GM19468 (cell line): ENCODE results near the gene FAM120B.
"Not testable (repeated sequence)": the region's sequence is repeated elsewhere in the genome, so short reads cannot be mapped to it uniquely, and the experiment has no call there.

ENCODE experiments used
- ATAC-seq: cut with Tn5 transposase; IDR thresholded peaks from one replicate; pipeline ENCODE4 v1.9.1; 2021; ENCODE audit warnings: mild to moderate bottlenecking, moderate library complexity, moderate number of reproducible peaks; ENCODE audit not compliant: unreplicated experiment; ENCODE audit errors: extremely low read depth

FAM120B gene

DNA sequence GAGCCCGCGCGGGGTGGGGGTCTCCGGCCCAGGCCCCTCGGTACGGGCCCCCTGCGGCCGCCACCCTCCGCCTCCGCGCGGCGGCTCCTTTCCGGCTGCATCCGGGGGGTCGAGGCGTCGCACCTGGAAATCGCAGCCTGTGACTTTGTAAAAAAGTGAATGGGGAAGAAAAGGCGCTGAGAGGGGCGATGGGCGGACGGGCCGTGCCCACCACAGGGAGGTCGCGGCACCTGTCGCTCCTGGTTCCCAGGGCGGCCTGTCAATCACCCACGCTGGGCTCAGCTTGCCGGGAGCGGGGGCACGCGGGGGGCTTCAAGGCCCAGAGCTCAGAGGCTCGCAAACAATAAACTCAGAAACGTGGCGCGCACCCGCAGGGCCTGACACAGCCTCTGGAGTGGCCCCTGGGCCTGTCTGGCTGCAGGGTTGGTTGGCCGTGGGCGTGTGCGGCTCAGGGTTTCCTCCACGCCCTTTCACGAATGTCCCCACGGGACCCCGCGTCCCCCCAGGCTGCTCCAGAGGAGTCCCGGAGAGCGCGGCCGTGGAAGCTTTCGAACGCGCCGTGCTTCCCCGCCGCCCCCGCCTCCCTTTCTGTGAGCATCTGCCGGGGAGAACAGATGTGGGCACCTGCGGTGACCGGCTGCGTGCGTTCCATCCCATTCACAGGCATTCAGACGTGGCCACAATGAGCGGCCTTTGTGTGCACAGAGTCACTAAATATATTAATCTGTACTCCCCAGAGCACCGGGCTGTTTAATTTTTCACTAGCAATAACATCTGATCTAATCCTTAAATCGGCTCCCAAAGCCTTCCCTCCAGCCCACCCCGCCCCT is 9.6 kb upstream of the FAM120B start:
- ATAC-seq = no peak

DNA sequence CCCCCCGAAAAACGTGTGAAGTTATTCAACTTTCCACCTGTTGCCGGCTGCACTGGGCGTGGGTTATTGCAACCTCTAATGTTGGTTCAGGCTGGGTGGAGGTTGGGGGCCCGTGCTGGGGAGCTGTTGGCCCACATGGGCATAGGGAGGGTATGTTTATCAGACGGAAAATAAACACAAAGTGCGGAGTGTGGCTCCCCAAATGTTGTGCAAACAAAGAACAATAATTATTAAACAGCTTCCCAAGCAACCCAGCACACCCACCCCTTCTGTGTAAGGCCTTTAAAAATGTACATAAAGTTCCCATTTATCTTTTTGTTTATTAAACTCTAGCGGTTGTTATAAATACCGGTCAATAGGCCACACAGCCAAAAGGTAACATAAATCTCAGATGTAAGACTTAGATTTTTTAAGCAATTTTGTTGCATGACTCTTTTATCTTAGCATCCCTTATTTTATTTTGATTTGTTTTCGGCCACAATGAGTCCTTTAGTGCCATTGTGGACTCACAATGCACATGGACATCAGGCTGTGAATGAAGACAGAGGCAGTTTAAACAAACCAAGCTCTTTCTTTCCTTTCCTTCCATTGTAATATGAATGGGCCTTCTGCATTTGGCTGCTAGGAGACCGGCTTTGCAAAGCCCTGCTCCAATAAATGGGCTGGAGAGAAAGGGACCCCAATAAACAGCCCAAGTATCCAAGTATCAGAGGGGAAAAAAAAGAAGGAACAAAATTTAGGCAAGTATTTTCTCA is 8.8 kb upstream of the FAM120B start:
- no peak for ATAC-seq

DNA sequence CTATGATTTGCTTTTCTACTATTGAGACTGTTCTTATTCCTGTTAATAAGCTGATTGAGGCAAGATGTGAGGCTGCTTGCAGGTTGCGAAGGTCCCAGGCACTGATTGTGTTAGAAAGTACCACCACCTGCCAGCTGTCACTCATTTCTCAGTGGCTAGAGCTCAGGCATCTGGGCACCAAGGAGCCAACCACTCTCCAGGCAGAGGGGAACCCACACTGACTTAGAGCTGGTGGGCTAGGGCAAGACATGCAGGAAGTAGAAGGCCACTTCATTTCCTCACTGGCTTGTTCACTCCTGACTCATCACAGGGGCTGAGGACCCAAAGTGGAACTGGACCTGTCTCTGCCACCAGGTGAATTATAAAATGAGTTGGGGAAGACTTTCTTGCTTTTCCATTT is 7.9 kb upstream of the FAM120B start:
- no peak for ATAC-seq

- ATAC-seq = no peak
Observed at GRCh38 chr6:170301184-170301583, 5.4 kb upstream of the FAM120B start.

GRCh38 chr6:170305805-170306323 is 694 bp upstream of the FAM120B start:
- ATAC-seq = no peak

DNA sequence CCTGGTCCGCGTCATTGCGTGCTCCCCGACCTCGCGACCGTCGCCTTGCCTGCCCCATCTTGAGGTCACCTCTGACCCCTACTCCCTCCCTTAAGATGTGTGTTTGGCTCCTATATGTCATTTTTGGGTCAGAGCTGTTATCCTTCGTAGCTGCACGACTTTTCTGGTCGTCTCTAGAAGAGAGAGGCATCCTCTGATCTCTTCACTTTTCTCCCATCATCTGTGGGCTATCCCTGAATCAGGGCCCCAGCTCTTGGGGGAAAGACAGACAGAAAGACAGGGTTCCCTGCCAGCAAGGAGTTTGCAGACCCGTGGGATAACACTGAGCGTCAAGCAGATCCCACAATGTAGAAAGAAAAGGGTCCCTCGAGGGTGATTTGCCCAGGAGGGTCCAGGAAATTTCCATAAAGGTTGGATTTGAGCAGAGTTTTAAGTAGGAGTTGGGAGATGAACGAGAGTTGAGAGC is 555 bp downstream of the FAM120B start:
- no peak for ATAC-seq

DNA sequence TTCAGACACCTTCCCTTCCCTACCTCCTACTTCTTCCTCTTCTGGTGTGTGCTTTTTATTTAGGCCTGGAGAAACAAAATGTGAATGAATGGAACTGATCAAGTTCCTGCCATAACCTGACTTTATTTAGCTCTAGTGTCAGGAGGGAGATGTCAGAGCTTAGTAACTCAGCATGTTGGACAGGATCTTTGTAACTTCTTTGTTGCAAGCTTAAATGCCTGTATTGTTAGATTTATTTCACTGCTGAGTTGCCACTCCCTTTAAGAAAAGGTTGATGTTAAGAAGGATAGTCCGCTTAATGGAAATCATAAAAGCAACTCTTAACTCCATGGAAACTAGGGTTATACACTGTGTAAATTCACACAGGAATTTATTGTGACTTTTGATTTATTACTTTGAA is 2.2 kb downstream of the FAM120B start:
- ATAC-seq = no peak

DNA sequence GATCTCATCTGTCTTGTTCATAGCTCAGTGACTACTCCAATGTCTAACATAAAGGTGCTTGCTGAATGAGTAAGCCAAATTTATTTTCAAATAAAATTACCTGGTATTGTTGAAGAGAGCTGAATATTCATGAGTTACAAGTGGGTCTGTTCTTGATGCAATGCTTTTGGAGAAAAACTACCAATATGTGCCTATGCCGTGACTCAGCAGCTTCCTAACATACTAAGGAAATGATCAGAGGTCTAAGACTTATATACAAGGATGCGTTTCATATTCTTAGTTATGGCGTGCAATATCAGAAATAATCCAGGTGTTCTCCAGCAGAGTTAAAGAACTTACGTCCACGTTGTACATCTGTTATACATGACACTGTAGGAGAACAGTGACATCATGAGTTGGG is 5.1 kb downstream of the FAM120B start:
- no peak for ATAC-seq

- ATAC-seq = no peak
Observed at GRCh38 chr6:170312876-170313275, 6.3 kb downstream of the FAM120B start.

- no peak for ATAC-seq
Observed at GRCh38 chr6:170313716-170314295, 7.2 kb downstream of the FAM120B start.

- no peak for ATAC-seq
Observed at GRCh38 chr6:170314983-170315382, 8.4 kb downstream of the FAM120B start.

GRCh38 chr6:170316071-170316470 is 9.5 kb downstream of the FAM120B start:
- no peak for ATAC-seq

DNA sequence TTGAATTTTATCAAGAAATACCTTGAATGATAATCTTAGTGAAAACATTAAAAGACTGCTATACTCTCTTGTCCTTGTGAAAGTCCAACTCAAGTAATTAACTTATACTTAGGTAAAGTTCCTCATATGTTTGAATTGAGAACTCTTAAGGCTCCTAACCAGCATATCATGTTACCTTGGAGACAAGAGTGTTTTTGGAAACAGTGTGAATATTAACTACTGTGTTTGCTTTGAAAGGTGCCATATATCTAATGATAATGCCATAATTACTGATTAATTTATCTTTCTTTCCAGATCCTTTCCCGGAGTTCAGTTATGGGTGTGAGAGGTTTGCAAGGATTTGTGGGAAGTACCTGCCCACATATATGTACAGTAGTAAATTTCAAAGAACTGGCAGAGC is 10.5 kb downstream of the FAM120B start:
- ATAC-seq = no peak

DNA sequence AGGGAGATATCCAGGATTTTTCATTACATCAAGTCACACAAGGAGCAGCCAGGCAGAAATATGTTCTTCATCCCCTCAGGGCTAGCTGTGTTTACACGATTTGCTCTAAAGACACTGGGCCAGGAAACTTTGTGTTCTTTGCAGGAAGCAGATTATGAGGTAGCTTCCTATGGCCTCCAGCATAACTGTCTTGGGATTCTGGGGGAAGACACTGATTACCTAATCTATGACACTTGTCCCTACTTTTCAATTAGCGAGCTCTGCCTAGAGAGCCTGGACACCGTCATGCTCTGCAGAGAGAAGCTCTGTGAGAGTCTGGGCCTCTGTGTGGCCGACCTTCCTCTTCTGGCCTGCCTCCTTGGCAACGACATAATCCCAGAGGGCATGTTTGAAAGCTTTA is 11.2 kb downstream of the FAM120B start:
- ATAC-seq = no peak

DNA sequence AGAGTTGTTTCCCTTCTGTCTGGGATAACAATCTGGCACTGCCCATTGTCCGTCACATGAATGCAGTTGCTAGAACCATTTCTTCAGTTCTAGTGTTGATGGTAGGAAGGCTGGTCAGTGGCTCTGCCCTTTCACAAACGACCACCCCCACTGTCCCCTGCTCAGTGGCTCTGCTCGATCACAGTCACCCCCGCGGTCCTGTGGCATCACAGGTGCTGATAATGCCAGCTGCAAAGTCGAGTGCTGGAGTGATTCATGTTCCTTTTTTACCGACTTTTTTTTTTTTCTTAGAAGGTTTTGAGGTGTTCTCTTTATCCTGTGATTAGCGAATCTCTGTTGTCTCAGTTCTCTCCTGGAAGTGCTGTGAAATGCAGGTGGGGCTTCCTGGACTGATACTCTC is 22.8 kb downstream of the FAM120B start:
- ATAC-seq = no peak

GRCh38 chr6:170335199-170335598 is 28.6 kb downstream of the FAM120B start:
- ATAC-seq = not testable (repeated sequence)

DNA sequence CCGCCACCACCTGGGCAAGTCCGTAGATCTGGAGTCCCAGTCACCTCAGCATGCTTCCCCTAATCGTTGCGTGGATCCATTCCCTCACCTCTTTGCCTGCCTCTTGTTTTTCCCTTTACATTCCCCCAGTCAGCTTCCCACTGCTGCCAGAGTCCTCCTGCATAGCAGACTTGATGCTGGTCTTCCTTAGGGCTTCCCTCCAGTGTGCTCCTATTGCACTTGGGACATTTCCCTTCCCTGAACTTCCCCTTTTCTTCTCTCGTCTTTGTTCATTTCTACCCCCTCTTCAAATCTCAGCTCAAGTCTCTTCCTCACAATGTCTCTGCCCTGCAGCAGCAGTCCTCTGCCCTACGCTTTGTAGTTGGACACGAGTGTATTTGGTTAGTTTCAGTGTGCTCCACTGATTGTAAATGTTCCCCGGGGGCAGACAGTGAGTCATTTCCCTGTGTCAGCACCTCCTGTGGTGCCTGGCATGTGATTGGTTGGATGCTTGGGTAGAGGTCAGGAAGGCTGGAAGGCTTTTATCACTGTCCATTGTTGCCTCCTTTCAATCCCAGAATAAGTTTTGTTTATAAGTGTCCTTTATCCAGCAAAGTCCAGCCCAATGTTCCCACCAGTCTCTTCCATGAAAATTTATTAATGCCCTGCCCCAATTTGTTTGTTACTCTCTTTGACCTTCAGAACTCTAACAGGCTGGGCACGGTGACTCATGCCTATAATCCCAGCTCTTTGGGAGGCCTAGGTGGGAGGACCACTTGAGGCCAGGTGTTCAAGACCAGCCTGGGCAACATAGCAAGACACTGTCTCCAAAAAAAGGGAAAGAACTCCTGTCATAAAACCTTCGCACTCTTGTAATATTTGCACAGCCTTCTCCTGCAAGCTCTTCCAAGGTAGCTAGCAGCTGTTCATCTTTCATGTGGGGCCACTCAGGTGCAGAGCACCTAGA is 38.3 kb downstream of the FAM120B start:
- no peak for ATAC-seq

DNA sequence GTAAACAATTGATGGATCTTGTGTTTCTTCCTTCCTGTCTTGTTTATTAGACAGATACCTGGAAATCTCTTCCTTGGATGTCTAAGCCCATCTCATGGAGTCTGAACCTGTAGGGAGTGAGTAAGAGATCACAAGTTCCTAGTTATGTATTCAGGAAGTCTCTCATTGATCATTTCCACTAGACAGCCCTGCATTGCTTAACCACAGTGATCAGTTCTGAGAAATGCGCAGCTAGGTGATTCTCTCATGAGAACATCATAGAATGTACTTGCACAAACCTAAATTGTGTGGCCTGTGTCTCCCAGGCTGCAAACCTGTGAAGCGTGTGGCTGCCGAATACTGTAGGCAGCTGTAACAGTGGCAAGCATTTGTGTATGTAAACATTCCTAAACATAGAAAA is 39.1 kb downstream of the FAM120B start:
- ATAC-seq = peak; percentile 36

DNA sequence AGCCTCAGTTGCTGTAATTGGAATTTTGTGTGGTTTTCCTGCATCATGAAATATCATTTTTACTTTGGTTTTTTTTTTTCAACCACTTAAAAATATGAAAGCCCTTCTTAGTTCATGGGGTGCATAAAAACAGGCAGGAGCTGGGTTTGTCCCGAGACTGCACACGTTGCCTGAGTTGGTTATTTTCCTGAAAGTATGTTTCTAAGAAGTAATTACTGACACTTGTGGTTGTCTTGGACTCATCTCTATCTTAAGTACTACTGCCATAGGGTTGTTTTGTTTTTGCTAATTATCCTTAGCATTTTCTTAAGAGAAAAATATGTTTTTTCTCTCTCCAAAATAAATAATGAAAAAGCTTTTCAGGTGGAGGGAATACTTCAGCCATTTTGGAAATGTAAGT is 40.1 kb downstream of the FAM120B start:
- no peak for ATAC-seq

DNA sequence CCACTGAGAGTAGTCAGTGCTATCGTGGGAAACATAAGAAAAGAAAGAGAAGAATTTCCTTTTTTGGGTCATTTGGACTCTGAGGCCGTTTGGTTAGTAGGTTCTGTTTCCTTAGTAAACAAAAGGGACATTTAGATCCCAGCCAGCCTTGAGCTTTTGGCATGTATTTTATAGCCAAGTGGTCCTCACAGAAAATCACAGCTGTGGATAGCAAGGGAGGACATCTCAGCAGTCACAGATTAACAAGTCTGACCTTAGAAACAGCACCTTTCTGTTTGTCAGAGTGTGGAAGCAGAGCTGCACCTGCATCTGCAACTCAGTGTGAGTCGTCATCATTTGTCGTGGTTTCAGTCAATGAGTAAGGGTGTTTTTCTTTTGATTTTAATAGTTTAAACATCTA is 40.5 kb downstream of the FAM120B start:
- ATAC-seq = no peak
